NCI-H2171 (cell line): ENCODE measurements around the gene RNF208.
A peak's percentile ranks its signal among the peaks of the same experiment; 100 is the strongest.

Experiments used
- DNase-seq: peaks from one replicate; lab custom pipeline; 2025; lab: John Stamatoyannopoulos, UW

RNF208 gene

GRCh38 chr9:137227054-137227852, 5.2 kb upstream of the RNF208 start, which contains the start of gene RNF224:
Gene RNF224, plus strand, starts transcription at chr9:137227502. Its CDS starts 834 bp downstream, at chr9:137228336.
- DNase-seq, result peak; percentile 89

- DNase-seq, result no peak
Observed at GRCh38 chr9:137226338-137227053, 4.5 kb upstream of the RNF208 start.

- no peak for DNase-seq
Observed at GRCh38 chr9:137225699-137226331, 3.8 kb upstream of the RNF208 start.

GRCh38 chr9:137224830-137225694, 3.0 kb upstream of the RNF208 start, which contains the start of gene CYSRT1:
Gene CYSRT1, plus strand, starts transcription at chr9:137225174. Its CDS starts 448 bp downstream, at chr9:137225622.
- peak; percentile 36 for DNase-seq

GRCh38 chr9:137223078-137223970, 1.3 kb upstream of the RNF208 start:
- DNase-seq, result peak; percentile 99

- peak; percentile 48 for DNase-seq
Observed at GRCh38 chr9:137221506-137222111, 431 bp downstream of the RNF208 start.

GRCh38 chr9:137221095-137221505, 940 bp downstream of the RNF208 start:
- no peak for DNase-seq

- no peak for DNase-seq
Observed at GRCh38 chr9:137220317-137221094, 1.5 kb downstream of the RNF208 start.

GRCh38 chr9:137219757-137220316, 2.2 kb downstream of the RNF208 start:
- no peak for DNase-seq

- DNase-seq, result no peak
Observed at GRCh38 chr9:137218754-137219271, 3.2 kb downstream of the RNF208 start.

GRCh38 chr9:137218212-137218753, 3.8 kb downstream of the RNF208 start:
- no peak for DNase-seq

GRCh38 chr9:137217276-137218211, 4.5 kb downstream of the RNF208 start:
- no peak for DNase-seq

- DNase-seq, result no peak
Observed at GRCh38 chr9:137216188-137216965, 5.7 kb downstream of the RNF208 start.

- DNase-seq, result no peak
Observed at GRCh38 chr9:137215196-137215986, 6.6 kb downstream of the RNF208 start.

GRCh38 chr9:137214620-137215019, 7.4 kb downstream of the RNF208 start:
- DNase-seq, result no peak
